ENCODE data around the gene LRP1-AS. TPM values are rescaled to one million over a fixed set of nuclear protein-coding genes. Genes with fewer than 3 reads are reported as not detected.

Gene LRP1-AS
- total and polyA plus RNA-seq, 7 donors = not detected

DNA sequence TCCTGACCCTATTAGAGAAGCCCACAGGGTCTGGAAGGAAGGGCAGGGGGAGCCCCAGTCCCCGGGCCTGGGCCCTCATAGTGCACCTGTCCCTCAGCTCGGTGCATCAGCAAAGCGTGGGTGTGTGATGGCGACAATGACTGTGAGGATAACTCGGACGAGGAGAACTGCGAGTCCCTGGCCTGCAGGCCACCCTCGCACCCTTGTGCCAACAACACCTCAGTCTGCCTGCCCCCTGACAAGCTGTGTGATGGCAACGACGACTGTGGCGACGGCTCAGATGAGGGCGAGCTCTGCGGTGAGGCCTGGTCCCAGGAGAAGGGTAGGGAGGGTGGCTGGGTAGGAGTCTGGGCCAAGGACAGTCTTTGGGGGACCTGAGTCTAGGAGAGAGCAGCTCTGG is 26.3 kb upstream of the LRP1-AS start:
- H3K27me3 ChIP-seq = no peaks in the 10 kb centered on the region
- intact Hi-C loops (cut with DNase I) = loop anchor here (2.0 to 5.0 kb wide), 2 partner anchors 47 to 166 kb away; partner anchors contain the start of gene ZBTB39
- 90 to 93% methylated on average over 14 of the region's 14 CpGs for WGBS, 2 donors
- DNase-seq = no peak
- H3K4me3 ChIP-seq = no peak overlapping the region
- H3K9me3 ChIP-seq = no peaks in the 10 kb centered on the region
- peaks cover 28 to 71% (median 44%) of the 10 kb centered on the region in 4 donors for H3K36me3 ChIP-seq
- H3K27ac ChIP-seq = no peak overlapping the region
- peaks cover 0 to 32% (median 16%) of the 10 kb centered on the region in 4 donors for H3K4me1 ChIP-seq
- TF ChIP-seq EP300 (IDR thresholded peaks at IDR 0.05) (no peak), POLR2A (IDR thresholded peaks at IDR 0.05) (no peak), POLR2AphosphoS5 (IDR thresholded peaks at IDR 0.05) (no peak)
- TF ChIP-seq, protein P1, sequence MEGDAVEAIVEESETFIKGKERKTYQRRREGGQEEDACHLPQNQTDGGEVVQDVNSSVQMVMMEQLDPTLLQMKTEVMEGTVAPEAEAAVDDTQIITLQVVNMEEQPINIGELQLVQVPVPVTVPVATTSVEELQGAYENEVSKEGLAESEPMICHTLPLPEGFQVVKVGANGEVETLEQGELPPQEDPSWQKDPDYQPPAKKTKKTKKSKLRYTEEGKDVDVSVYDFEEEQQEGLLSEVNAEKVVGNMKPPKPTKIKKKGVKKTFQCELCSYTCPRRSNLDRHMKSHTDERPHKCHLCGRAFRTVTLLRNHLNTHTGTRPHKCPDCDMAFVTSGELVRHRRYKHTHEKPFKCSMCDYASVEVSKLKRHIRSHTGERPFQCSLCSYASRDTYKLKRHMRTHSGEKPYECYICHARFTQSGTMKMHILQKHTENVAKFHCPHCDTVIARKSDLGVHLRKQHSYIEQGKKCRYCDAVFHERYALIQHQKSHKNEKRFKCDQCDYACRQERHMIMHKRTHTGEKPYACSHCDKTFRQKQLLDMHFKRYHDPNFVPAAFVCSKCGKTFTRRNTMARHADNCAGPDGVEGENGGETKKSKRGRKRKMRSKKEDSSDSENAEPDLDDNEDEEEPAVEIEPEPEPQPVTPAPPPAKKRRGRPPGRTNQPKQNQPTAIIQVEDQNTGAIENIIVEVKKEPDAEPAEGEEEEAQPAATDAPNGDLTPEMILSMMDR (IDR thresholded peaks at IDR 0.05) = no peak

GRCh38 chr12:57173089-57173488 is 25.7 kb upstream of the LRP1-AS start:
- no peak for DNase-seq
- TF ChIP-seq EP300 (IDR thresholded peaks at IDR 0.05) = no peak
- TF ChIP-seq, protein P1 (IDR thresholded peaks at IDR 0.05) = peak; percentile 22 to 49 (median 41)
- peaks cover 0 to 32% (median 16%) of the 10 kb centered on the region in 4 donors for H3K4me1 ChIP-seq

DNA sequence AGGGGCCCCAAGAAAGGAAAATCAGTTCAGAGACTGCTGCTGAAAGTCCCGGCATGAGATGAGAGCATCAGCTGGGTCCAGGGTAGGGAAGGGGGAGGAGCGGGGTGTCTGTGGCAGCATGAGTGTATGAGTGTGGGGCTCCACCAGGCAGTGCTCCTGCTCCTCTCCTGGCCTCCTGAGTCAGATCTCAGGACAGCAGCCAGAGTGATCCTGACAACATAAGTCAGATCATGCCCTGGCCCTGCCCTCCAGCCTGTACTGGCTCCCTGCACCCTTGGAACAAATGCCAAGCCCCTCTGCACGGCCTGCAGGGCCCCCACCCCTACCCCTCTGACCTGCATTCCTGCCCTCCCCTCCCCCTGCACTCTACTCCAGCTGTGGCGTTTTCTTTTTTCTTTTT is 24.2 kb upstream of the LRP1-AS start:
- 66 to 67% methylated on average over 4 of the region's 4 CpGs for WGBS, 2 donors
- H3K4me1 ChIP-seq = peaks cover 0 to 32% (median 16%) of the 10 kb centered on the region in 4 donors
- H3K36me3 ChIP-seq = peaks cover 33 to 71% (median 49%) of the 10 kb centered on the region in 4 donors
- DNase-seq = no peak
- no peak overlapping the region for H3K4me3 ChIP-seq
- no peaks in the 10 kb centered on the region for H3K27me3 ChIP-seq
- TF ChIP-seq POLR2A (IDR thresholded peaks at IDR 0.05) (no peak), EP300 (IDR thresholded peaks at IDR 0.05) (no peak), POLR2AphosphoS5 (IDR thresholded peaks at IDR 0.05) (no peak)
- TF ChIP-seq, protein P1 (IDR thresholded peaks at IDR 0.05) = no peak
- H3K27ac ChIP-seq = peak overlapping the region in 3 of 4 donors; percentile 24 to 59 (median 56)
- no peaks in the 10 kb centered on the region for H3K9me3 ChIP-seq
- intact Hi-C loops (cut with DNase I) = loop anchor here (5.0 kb wide), 1 partner anchor 164 kb away; the partner anchor contains the start of gene ZBTB39

More at GRCh38 chr12:57173089-57173488, 25.7 kb upstream of the LRP1-AS start:
- H3K9me3 ChIP-seq = no peaks in the 10 kb centered on the region
- WGBS, 2 donors = 63 to 64% methylated on average over 11 of the region's 11 CpGs
- intact Hi-C loops (cut with DNase I) = loop anchor here (5.0 kb wide), 1 partner anchor 166 kb away; the partner anchor contains the start of gene ZBTB39
- no peak overlapping the region for H3K4me3 ChIP-seq
- peak overlapping the region in 2 of 4 donors; percentile 5 to 59 for H3K27ac ChIP-seq
- no peaks in the 10 kb centered on the region for H3K27me3 ChIP-seq
- H3K36me3 ChIP-seq = peaks cover 29 to 71% (median 45%) of the 10 kb centered on the region in 4 donors

DNA sequence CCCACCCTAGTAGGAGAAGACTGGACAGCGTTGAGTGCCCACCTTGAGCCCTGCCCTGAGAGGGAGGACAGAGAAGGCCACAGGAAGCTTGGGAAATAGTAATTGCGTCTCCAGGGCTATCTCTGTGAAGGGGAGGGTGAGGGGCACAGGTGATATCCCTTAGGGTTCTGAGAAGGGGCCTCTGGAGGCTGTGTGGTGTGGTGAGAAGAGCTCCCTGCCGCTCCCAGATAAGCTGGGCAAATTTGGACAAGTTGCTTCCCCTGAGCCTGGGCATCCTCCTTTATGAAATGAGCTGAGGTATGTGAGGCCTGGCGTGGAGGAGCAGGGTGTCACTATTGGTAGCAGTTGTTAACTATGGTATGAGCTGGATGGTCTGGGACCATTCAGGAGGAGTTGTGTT is 23.5 kb upstream of the LRP1-AS start:
- DNase-seq = no peak
- Histone ChIP-seq H3K36me3 (peaks cover 35 to 71% (median 53%) of the 10 kb centered on the region in 4 donors), H3K4me1 (peaks cover 0 to 29% (median 16%) of the 10 kb centered on the region in 4 donors), H3K4me3 (no peak overlapping the region), H3K27ac (peak overlapping the region in 3 of 4 donors; percentile 19 to 59 (median 56)), H3K27me3 (no peaks in the 10 kb centered on the region), H3K9me3 (no peaks in the 10 kb centered on the region)
- intact Hi-C loops (cut with DNase I) = loop anchor here (5.0 kb wide), 1 partner anchor 164 kb away; the partner anchor contains the start of gene ZBTB39
- TF ChIP-seq POLR2AphosphoS5 (IDR thresholded peaks at IDR 0.05) (no peak), POLR2A (IDR thresholded peaks at IDR 0.05) (no peak), EP300 (IDR thresholded peaks at IDR 0.05) (no peak)
- TF ChIP-seq, protein P1 (IDR thresholded peaks at IDR 0.05) = no peak
- WGBS, 2 donors = 92 to 94% methylated on average over 4 of the region's 4 CpGs

Data from sigmoid colon (tissue), 7 donors.